Karpas-422 (cell line): ENCODE results near the gene DNAH2. TPM values are rescaled to one million over a fixed set of nuclear protein-coding genes. Genes with fewer than 3 reads are reported as not detected.

Experiments used
- DNase-seq: peaks from one replicate; pipeline ENCODE4 v3.0.0-alpha.2; 2015
- H2AFZ ChIP-seq: fragments of 200-600 bp; sonication (generic); 2 replicates; pipeline ENCODE4 v1.6.1; 2014; ENCODE audit warnings: antibody characterized with exemption, low read length, mixed read lengths
- H3K27ac ChIP-seq: fragments of 200-600 bp; sonication (generic); 2 replicates; pipeline ENCODE4 v1.5.1; 2014; ENCODE audit warnings: mild to moderate bottlenecking, low read length, moderate library complexity
- H3K27me3 ChIP-seq: fragments of 200-600 bp; sonication (generic); 2 replicates; pipeline ENCODE4 v1.6.1; 2014; ENCODE audit warnings: low read length, mixed read lengths
- H3K36me3 ChIP-seq: fragments of 200-600 bp; sonication (generic); 2 replicates; pipeline ENCODE4 v1.6.1; 2014; ENCODE audit warnings: low read length, mixed read lengths; ENCODE audit not compliant: insufficient read depth
- H3K4me1 ChIP-seq: fragments of 200-600 bp; sonication (generic); 2 replicates; pipeline ENCODE4 v1.6.1; 2014; ENCODE audit warnings: mild to moderate bottlenecking, low read length, mixed read lengths
- H3K4me2 ChIP-seq: fragments of 200-600 bp; sonication (generic); 2 replicates; pipeline ENCODE4 v1.6.1; 2014; ENCODE audit warnings: low read length, low read depth, mild to moderate bottlenecking; ENCODE audit not compliant: poor library complexity, severe bottlenecking
- H3K4me3 ChIP-seq: fragments of 200-600 bp; sonication (generic); 2 replicates; pipeline ENCODE4 v1.5.1; 2014; ENCODE audit warnings: mild to moderate bottlenecking, antibody characterized with exemption, low read length, mixed read lengths
- H3K79me2 ChIP-seq: fragments of 200-600 bp; sonication (generic); 2 replicates; pipeline ENCODE4 v1.6.1; 2014; ENCODE audit warnings: mild to moderate bottlenecking, low read length, mixed read lengths
- H3K9ac ChIP-seq: fragments of 200-600 bp; sonication (generic); 2 replicates; pipeline ENCODE4 v1.6.0; 2014; ENCODE audit warnings: low read length
- H3K9me2 ChIP-seq: fragments of 200-600 bp; sonication (generic), shearing (Covaris generic); replicated peaks from 2 replicates; pipeline ENCODE4 v1.6.0; 2014; ENCODE audit warnings: mild to moderate bottlenecking, low read length, moderate library complexity; ENCODE audit not compliant: insufficient read depth
- H3K9me3 ChIP-seq: fragments of 300-700, 200-600 bp; sonication (generic); 2 replicates; pipeline ENCODE4 v1.6.1; 2014; ENCODE audit warnings: low read length, mixed read lengths
- H4K20me1 ChIP-seq: fragments of 200-600 bp; sonication (generic); 2 replicates; pipeline ENCODE4 v1.6.1; 2014; ENCODE audit warnings: mild to moderate bottlenecking, antibody characterized with exemption, low read length, low read depth; ENCODE audit not compliant: insufficient read depth
- total RNA-seq: library from RNA; depleted of rRNA; stranded (reverse); fragments of >200 nt; shearing (Covaris generic); gene quantifications from 2 replicates; pipeline ENCODE4 v1.2.3, GENCODE V29; 2014; ENCODE audit warnings: low replicate concordance

DNAH2 gene
- total RNA-seq, 1 experiment from 2014 or later: not detected

GRCh38 chr17:7851438-7852261 is 134.1 kb downstream of the DNAH2 start:
- Histone ChIP-seq H3K4me2 (peak overlapping the region; percentile 81), H3K9ac (peak overlapping the region; percentile 66), H2AFZ (0 out of 2 replicates have a peak overlapping the region, but pooled peaks have one; percentile 13), H3K9me3 (no peaks in the 10 kb centered on the region), H3K79me2 (peaks cover 11% of the 10 kb centered on the region), H3K27ac (peak overlapping the region; percentile 35; the same call in 1 of the 2 replicates), H3K4me3 (peak overlapping the region; percentile 68), H3K27me3 (no peaks in the 10 kb centered on the region), H3K4me1 (peaks cover 47% of the 10 kb centered on the region), H3K36me3 (peaks cover 17% of the 10 kb centered on the region; the same call in 1 of the 2 replicates), H3K9me2 (no peaks in the 10 kb centered on the region), H4K20me1 (no peaks in the 10 kb centered on the region)
- peak; percentile 97 for DNase-seq

GRCh38 chr17:7852262-7852670 is 134.7 kb downstream of the DNAH2 start:
- no peaks in the 10 kb centered on the region for H3K9me2 ChIP-seq
- DNase-seq: no peak
- H3K9me3 ChIP-seq: no peaks in the 10 kb centered on the region
- H3K9ac ChIP-seq: peak overlapping the region; percentile 46
- peak overlapping the region; percentile 32 for H3K4me2 ChIP-seq
- peak overlapping the region; percentile 11; the same call in 1 of the 2 replicates for H3K4me3 ChIP-seq
- H3K79me2 ChIP-seq: peaks cover 11% of the 10 kb centered on the region
- no peak overlapping the region for H2AFZ ChIP-seq
- no peak overlapping the region for H3K27ac ChIP-seq
- peaks cover 17% of the 10 kb centered on the region; the same call in 1 of the 2 replicates for H3K36me3 ChIP-seq
- no peaks in the 10 kb centered on the region for H4K20me1 ChIP-seq
- H3K4me1 ChIP-seq: peaks cover 47% of the 10 kb centered on the region
- no peaks in the 10 kb centered on the region for H3K27me3 ChIP-seq

- no peak overlapping the region for H2AFZ ChIP-seq
- peaks cover 51% of the 10 kb centered on the region for H3K4me1 ChIP-seq
- H3K9ac ChIP-seq: no peak overlapping the region
- H3K9me3 ChIP-seq: no peaks in the 10 kb centered on the region
- H3K27ac ChIP-seq: no peak overlapping the region
- H3K4me3 ChIP-seq: no peak overlapping the region
- DNase-seq: no peak
- H3K27me3 ChIP-seq: no peaks in the 10 kb centered on the region
- no peaks in the 10 kb centered on the region for H3K9me2 ChIP-seq
- no peak overlapping the region for H3K4me2 ChIP-seq
- no peaks in the 10 kb centered on the region for H4K20me1 ChIP-seq
- H3K79me2 ChIP-seq: peaks cover 13% of the 10 kb centered on the region
- H3K36me3 ChIP-seq: peaks cover 17% of the 10 kb centered on the region; the same call in 1 of the 2 replicates
Observed at GRCh38 chr17:7852919-7853690, 135.6 kb downstream of the DNAH2 start.

GRCh38 chr17:7853691-7854038 is 136.1 kb downstream of the DNAH2 start:
- H3K4me2 ChIP-seq: no peak overlapping the region
- DNase-seq: no peak
- H3K9ac ChIP-seq: no peak overlapping the region
- no peak overlapping the region for H3K27ac ChIP-seq
- H3K9me3 ChIP-seq: no peaks in the 10 kb centered on the region
- no peak overlapping the region for H2AFZ ChIP-seq
- peaks cover 17% of the 10 kb centered on the region; the same call in 1 of the 2 replicates for H3K36me3 ChIP-seq
- no peaks in the 10 kb centered on the region for H3K9me2 ChIP-seq
- no peaks in the 10 kb centered on the region for H4K20me1 ChIP-seq
- peaks cover 56% of the 10 kb centered on the region for H3K4me1 ChIP-seq
- no peak overlapping the region for H3K4me3 ChIP-seq
- no peaks in the 10 kb centered on the region for H3K27me3 ChIP-seq
- peaks cover 19% of the 10 kb centered on the region for H3K79me2 ChIP-seq

- DNase-seq: no peak
- Histone ChIP-seq H3K4me1 (peaks cover 62% of the 10 kb centered on the region), H3K9me3 (no peaks in the 10 kb centered on the region), H4K20me1 (no peaks in the 10 kb centered on the region), H3K4me2 (no peak overlapping the region), H3K9me2 (no peaks in the 10 kb centered on the region), H3K27ac (no peak overlapping the region), H3K79me2 (peaks cover 22% of the 10 kb centered on the region), H3K4me3 (no peak overlapping the region), H3K36me3 (peaks cover 17% of the 10 kb centered on the region; the same call in 1 of the 2 replicates), H3K27me3 (no peaks in the 10 kb centered on the region), H3K9ac (no peak overlapping the region), H2AFZ (no peak overlapping the region)
Observed at GRCh38 chr17:7854078-7854777, 136.7 kb downstream of the DNAH2 start.

GRCh38 chr17:7854851-7855659 is 137.5 kb downstream of the DNAH2 start, which contains the start of gene TMEM88:
Gene TMEM88 (plus strand): TSS chr17:7855066. CDS start chr17:7855075, 9 bp downstream.
- Histone ChIP-seq H3K27ac (peak within 1 kb of the TSS; percentile 91), H3K9ac (peak within 1 kb of the TSS; percentile 84), H3K4me2 (peak within 1 kb of the TSS; percentile 91), H3K4me1 (peaks cover 58% of the 10 kb centered on the region), H3K9me2 (no peaks in the 10 kb centered on the region), H4K20me1 (no peaks in the 10 kb centered on the region), H3K79me2 (peaks cover 25% of the 10 kb centered on the region), H2AFZ (no peak within 1 kb of the TSS), H3K4me3 (peak within 1 kb of the TSS; percentile 76), H3K9me3 (no peaks in the 10 kb centered on the region), H3K36me3 (peaks cover 17% of the 10 kb centered on the region; the same call in 1 of the 2 replicates), H3K27me3 (no peaks in the 10 kb centered on the region)
- peak; percentile 58 for DNase-seq

- Histone ChIP-seq H3K27ac (peak overlapping the region; percentile 91), H3K79me2 (peaks cover 25% of the 10 kb centered on the region), H3K4me1 (peaks cover 53% of the 10 kb centered on the region), H3K4me2 (peak overlapping the region; percentile 91), H3K9me2 (no peaks in the 10 kb centered on the region), H3K36me3 (peaks cover 17% of the 10 kb centered on the region; the same call in 1 of the 2 replicates), H2AFZ (no peak overlapping the region), H3K9ac (peak overlapping the region; percentile 84), H4K20me1 (no peaks in the 10 kb centered on the region), H3K27me3 (no peaks in the 10 kb centered on the region), H3K9me3 (no peaks in the 10 kb centered on the region), H3K4me3 (peak overlapping the region; percentile 76)
- DNase-seq: no peak
Observed at GRCh38 chr17:7855660-7856010, 138.1 kb downstream of the DNAH2 start.
